Neural cell (in vitro differentiated cells): ENCODE data around the gene SS18. TPM values are rescaled to one million over a fixed set of nuclear protein-coding genes. Genes with fewer than 3 reads are reported as not detected.

Experiments used
- H2AFZ ChIP-seq: fragments of 200-600, 300-800 bp; sonication (generic), shearing (Covaris generic); 2 replicates; pipeline ENCODE4 v1.6.0; 2014; ENCODE audit warnings: low read depth, mild to moderate bottlenecking, antibody characterized with exemption, low read length, moderate library complexity
- H3F3A ChIP-seq: fragments of 200-600 bp; shearing (Covaris generic); 2 replicates; pipeline ENCODE4 v1.6.1; 2016; ENCODE audit warnings: mild to moderate bottlenecking, moderate library complexity, mixed read lengths, antibody characterized with exemption, low read length; ENCODE audit not compliant: insufficient read depth, poor library complexity, severe bottlenecking
- H3K27ac ChIP-seq: fragments of 200-600, 300-800 bp; sonication (generic), shearing (Covaris generic); 2 replicates; pipeline ENCODE4 v1.5.1; 2014; ENCODE audit warnings: mild to moderate bottlenecking, low read length, moderate library complexity
- H3K27me3 ChIP-seq: fragments of 300-800, 200-600 bp; sonication (generic), shearing (Covaris generic); 2 replicates; pipeline ENCODE4 v1.6.0; 2014; ENCODE audit warnings: mild to moderate bottlenecking, low read depth, low read length, moderate library complexity; ENCODE audit not compliant: insufficient read depth
- H3K36me3 ChIP-seq: fragments of 300-800, 200-600 bp; sonication (generic), shearing (Covaris generic); 2 replicates; pipeline ENCODE4 v1.5.1; 2014; ENCODE audit warnings: mild to moderate bottlenecking, antibody characterized with exemption, low read length, moderate library complexity; ENCODE audit not compliant: insufficient read depth
- H3K4me2 ChIP-seq: fragments of 300-800, 200-600 bp; sonication (generic), shearing (Covaris generic); 2 replicates; pipeline ENCODE4 v1.6.0; 2014; ENCODE audit warnings: mild to moderate bottlenecking, low read length
- H3K4me3 ChIP-seq: fragments of 300-800, 200-600 bp; sonication (generic), shearing (Covaris generic); 2 replicates; pipeline ENCODE4 v1.5.1; 2014; ENCODE audit warnings: mild to moderate bottlenecking, low read length, moderate library complexity
- H3K79me2 ChIP-seq: fragments of 200-600 bp; shearing (Covaris generic); replicated peaks from 2 replicates; pipeline ENCODE4 v1.6.0; 2014; ENCODE audit warnings: mild to moderate bottlenecking, low read length, moderate library complexity; ENCODE audit not compliant: insufficient read depth
- H3K9ac ChIP-seq: fragments of 300-800, 200-600 bp; sonication (generic), shearing (Covaris generic); 2 replicates; pipeline ENCODE4 v1.6.1; 2016; ENCODE audit warnings: mild to moderate bottlenecking, low read length, mixed read lengths
- H3K9me2 ChIP-seq: fragments of 200-600 bp; shearing (Covaris generic); 2 replicates; pipeline ENCODE4 v1.6.1; 2016; ENCODE audit warnings: mild to moderate bottlenecking, low read length, mixed read lengths; ENCODE audit not compliant: insufficient read depth
- H3K9me3 ChIP-seq: fragments of 200-600, 300-800 bp; sonication (generic), shearing (Covaris generic); 2 replicates; pipeline ENCODE4 v1.6.1; 2016; ENCODE audit warnings: mild to moderate bottlenecking, mixed run types, low read length, moderate library complexity, mixed read lengths
- H4K20me1 ChIP-seq: fragments of 200-600 bp; shearing (Covaris generic); 2 replicates; pipeline ENCODE4 v1.6.1; 2016; ENCODE audit warnings: mild to moderate bottlenecking, mixed run types; ENCODE audit not compliant: insufficient read depth
- EP300 ChIP-seq: fragments of 450-650 bp; conservative IDR thresholded peaks from 2 replicates; pipeline ENCODE4 v1.6.1; 2014; ENCODE audit warnings: antibody characterized with exemption, mild to moderate bottlenecking, moderate library complexity; ENCODE audit not compliant: poor library complexity, severe bottlenecking
- EZH2 ChIP-seq: fragments of 200-600, 300-800 bp; shearing (Covaris generic), sonication (generic); IDR thresholded peaks from 2 replicates; pipeline ENCODE4 v1.6.1; 2014; ENCODE audit warnings: antibody characterized with exemption, low read length, borderline replicate concordance, mild to moderate bottlenecking; ENCODE audit not compliant: insufficient read depth, poor library complexity, severe bottlenecking
- MXI1 ChIP-seq: fragments of 450-650 bp; conservative IDR thresholded peaks from 2 replicates; pipeline ENCODE4 v1.6.1; 2014; ENCODE audit warnings: antibody characterized with exemption, mild to moderate bottlenecking; ENCODE audit not compliant: poor library complexity, severe bottlenecking
- POLR2AphosphoS5 ChIP-seq: IDR thresholded peaks from 2 replicates; pipeline ENCODE4 v1.6.1; 2012
- RAD21 ChIP-seq: fragments of 450-650 bp; conservative IDR thresholded peaks from 2 replicates; pipeline ENCODE4 v1.6.1; 2014; ENCODE audit warnings: antibody characterized with exemption, mild to moderate bottlenecking, moderate library complexity
- SMC3 ChIP-seq: fragments of 450-650 bp; conservative IDR thresholded peaks from 2 replicates; pipeline ENCODE4 v1.6.1; 2014; ENCODE audit warnings: antibody characterized with exemption, mild to moderate bottlenecking, moderate library complexity; ENCODE audit not compliant: poor library complexity
- TAF1 ChIP-seq: IDR thresholded peaks from 2 replicates; pipeline ENCODE4 v1.6.1; 2012; ENCODE audit warnings: low read depth
- polyA plus RNA-seq: library from polyadenylated mRNA; depleted of rRNA; stranded (reverse); fragments of >200 nt; gene quantifications from 2 replicates; pipeline ENCODE4 v1.2.3, GENCODE V29; 2014
- TF ChIP-seq, protein P1 (sequence below): fragments of 450-650 bp; IDR thresholded peaks from 2 replicates; pipeline ENCODE4 v1.5.1; 2014; ENCODE audit warnings: antibody characterized with exemption, mild to moderate bottlenecking, moderate library complexity; ENCODE audit not compliant: poor library complexity, severe bottlenecking
- TF ChIP-seq, protein P2 (sequence below): IDR thresholded peaks from 2 replicates; pipeline ENCODE4 v1.6.1; 2012; ENCODE audit warnings: borderline replicate concordance

The SS18 gene
- polyA plus RNA-seq, 1 donor from 2014 or later, result 62.0 TPM

DNA sequence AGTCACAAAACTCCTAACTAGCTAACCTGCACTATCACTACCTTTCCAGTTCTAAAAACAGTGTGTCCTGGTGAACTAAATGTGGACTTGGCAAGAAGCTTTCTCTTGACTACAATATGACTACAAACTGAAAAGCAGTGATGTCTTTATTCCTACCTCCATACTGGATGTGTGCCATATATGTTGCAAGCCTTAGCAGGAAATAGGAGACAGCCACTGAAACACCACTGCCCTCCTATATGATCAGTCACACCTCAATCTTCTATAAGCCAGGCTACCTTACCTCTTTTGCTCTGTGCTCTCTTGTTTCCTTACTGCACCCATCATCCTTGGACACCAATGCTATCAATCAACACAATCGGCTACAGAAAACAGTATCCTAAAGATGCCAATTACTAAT lies 34.1 kb downstream of the SS18 start:
- Histone ChIP-seq H3K79me2 (no peaks in the 10 kb centered on the region), H3K9me2 (no peaks in the 10 kb centered on the region), H4K20me1 (no peaks in the 10 kb centered on the region), H3F3A (no peaks in the 10 kb centered on the region), H3K27ac (peak overlapping the region; percentile 27), H3K9ac (no peak overlapping the region), H3K4me2 (no peak overlapping the region), H3K36me3 (peaks cover 9% of the 10 kb centered on the region), H3K27me3 (no peaks in the 10 kb centered on the region), H2AFZ (no peak overlapping the region), H3K4me3 (no peak overlapping the region), H3K9me3 (no peaks in the 10 kb centered on the region)
- no peak for TF ChIP-seq EZH2
- TF ChIP-seq, protein P1, sequence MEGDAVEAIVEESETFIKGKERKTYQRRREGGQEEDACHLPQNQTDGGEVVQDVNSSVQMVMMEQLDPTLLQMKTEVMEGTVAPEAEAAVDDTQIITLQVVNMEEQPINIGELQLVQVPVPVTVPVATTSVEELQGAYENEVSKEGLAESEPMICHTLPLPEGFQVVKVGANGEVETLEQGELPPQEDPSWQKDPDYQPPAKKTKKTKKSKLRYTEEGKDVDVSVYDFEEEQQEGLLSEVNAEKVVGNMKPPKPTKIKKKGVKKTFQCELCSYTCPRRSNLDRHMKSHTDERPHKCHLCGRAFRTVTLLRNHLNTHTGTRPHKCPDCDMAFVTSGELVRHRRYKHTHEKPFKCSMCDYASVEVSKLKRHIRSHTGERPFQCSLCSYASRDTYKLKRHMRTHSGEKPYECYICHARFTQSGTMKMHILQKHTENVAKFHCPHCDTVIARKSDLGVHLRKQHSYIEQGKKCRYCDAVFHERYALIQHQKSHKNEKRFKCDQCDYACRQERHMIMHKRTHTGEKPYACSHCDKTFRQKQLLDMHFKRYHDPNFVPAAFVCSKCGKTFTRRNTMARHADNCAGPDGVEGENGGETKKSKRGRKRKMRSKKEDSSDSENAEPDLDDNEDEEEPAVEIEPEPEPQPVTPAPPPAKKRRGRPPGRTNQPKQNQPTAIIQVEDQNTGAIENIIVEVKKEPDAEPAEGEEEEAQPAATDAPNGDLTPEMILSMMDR, result no peak
- TF ChIP-seq RAD21, result no peak
- TF ChIP-seq, protein P2, sequence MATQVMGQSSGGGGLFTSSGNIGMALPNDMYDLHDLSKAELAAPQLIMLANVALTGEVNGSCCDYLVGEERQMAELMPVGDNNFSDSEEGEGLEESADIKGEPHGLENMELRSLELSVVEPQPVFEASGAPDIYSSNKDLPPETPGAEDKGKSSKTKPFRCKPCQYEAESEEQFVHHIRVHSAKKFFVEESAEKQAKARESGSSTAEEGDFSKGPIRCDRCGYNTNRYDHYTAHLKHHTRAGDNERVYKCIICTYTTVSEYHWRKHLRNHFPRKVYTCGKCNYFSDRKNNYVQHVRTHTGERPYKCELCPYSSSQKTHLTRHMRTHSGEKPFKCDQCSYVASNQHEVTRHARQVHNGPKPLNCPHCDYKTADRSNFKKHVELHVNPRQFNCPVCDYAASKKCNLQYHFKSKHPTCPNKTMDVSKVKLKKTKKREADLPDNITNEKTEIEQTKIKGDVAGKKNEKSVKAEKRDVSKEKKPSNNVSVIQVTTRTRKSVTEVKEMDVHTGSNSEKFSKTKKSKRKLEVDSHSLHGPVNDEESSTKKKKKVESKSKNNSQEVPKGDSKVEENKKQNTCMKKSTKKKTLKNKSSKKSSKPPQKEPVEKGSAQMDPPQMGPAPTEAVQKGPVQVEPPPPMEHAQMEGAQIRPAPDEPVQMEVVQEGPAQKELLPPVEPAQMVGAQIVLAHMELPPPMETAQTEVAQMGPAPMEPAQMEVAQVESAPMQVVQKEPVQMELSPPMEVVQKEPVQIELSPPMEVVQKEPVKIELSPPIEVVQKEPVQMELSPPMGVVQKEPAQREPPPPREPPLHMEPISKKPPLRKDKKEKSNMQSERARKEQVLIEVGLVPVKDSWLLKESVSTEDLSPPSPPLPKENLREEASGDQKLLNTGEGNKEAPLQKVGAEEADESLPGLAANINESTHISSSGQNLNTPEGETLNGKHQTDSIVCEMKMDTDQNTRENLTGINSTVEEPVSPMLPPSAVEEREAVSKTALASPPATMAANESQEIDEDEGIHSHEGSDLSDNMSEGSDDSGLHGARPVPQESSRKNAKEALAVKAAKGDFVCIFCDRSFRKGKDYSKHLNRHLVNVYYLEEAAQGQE, result no peak
- no peak for TF ChIP-seq MXI1
- no peak for TF ChIP-seq EP300

DNA sequence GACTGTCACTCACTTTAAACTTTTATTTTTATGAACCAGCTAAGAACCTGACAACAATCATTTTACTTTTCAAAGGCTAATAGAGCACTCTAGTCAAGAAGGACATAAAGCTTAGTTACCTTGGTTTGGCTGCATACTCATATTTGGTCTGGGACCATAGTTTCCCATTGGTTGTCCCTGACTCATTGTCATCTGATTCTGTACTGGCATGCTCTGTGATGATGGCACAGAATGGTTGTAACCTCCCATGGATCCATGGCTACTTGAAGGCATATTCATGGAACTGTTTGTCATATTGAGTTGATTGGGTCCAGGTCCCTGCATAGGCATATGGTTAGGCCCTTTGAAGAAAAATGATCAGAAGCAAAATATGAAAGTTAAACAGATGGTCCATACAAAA lies 37.9 kb downstream of the SS18 start:
- Histone ChIP-seq H2AFZ (no peak overlapping the region), H3K27ac (no peak overlapping the region), H3K9me3 (no peaks in the 10 kb centered on the region), H3K27me3 (no peaks in the 10 kb centered on the region), H3K36me3 (peaks cover 9% of the 10 kb centered on the region), H3K4me2 (no peak overlapping the region), H3F3A (no peaks in the 10 kb centered on the region), H3K4me3 (no peak overlapping the region), H4K20me1 (no peaks in the 10 kb centered on the region), H3K9me2 (no peaks in the 10 kb centered on the region), H3K79me2 (no peaks in the 10 kb centered on the region), H3K9ac (no peak overlapping the region)
- TF ChIP-seq MXI1, result no peak
- TF ChIP-seq POLR2AphosphoS5, result no peak
- no peak for TF ChIP-seq RAD21
- no peak for TF ChIP-seq EP300
- no peak for TF ChIP-seq TAF1
- TF ChIP-seq SMC3, result no peak
- no peak for TF ChIP-seq EZH2
- TF ChIP-seq, protein P2, result no peak
- TF ChIP-seq, protein P1, result no peak
